Epithelial cell of alveolus of lung (primary cell): ENCODE measurements around the gene TULP1. TPM values are rescaled to one million over a fixed set of nuclear protein-coding genes. Genes with fewer than 3 reads are reported as not detected.

Experiments used
- total RNA-seq: library from RNA; depleted of rRNA; stranded (reverse); fragments of >200 nt; gene quantifications from 2 replicates; pipeline ENCODE4 v1.2.1, GENCODE V29; 2015

Gene TULP1
- total RNA-seq: 0.24 TPM in 1 of 2 replicates, not detected in the other

GRCh38 chr6:35512740-35513139, at the start of gene TULP1:
Gene TULP1, minus strand, starts transcription at chr6:35512896. Its CDS starts 38 bp downstream, at chr6:35512858.

GRCh38 chr6:35496841-35497570, 15.7 kb downstream of the TULP1 start, which contains the start of gene TEAD3:
Gene TEAD3, minus strand, starts transcription at chr6:35497079.

GRCh38 chr6:35468181-35468979, 44.3 kb downstream of the TULP1 start, which contains the start of gene RPL10A:
Gene RPL10A, plus strand, starts transcription at chr6:35468401. Its CDS starts 34 bp downstream, at chr6:35468435.

GRCh38 chr6:35452183-35453090, 60.3 kb downstream of the TULP1 start, which contains the start of gene FANCE:
Gene FANCE, plus strand, starts transcription at chr6:35452338. Its CDS starts 208 bp downstream, at chr6:35452546.

Other genes with a start within 250 kb of the TULP1 start
- gene DEF6, start 215.1 kb downstream of the TULP1 start, total RNA-seq: 2.5 and 2.7 TPM in 2 replicates
- 17.3 and 21.2 TPM in 2 replicates for gene PPARD, start 170.3 kb downstream of the TULP1 start, total RNA-seq
- 4.6 and 9.4 TPM in 2 replicates for gene FANCE, start 60.6 kb downstream of the TULP1 start, total RNA-seq
- gene RPL10A, start 44.5 kb downstream of the TULP1 start, total RNA-seq: 2,141 and 2,306 TPM in 2 replicates
- gene TEAD3, start 15.8 kb downstream of the TULP1 start, total RNA-seq: 29.6 and 33.4 TPM in 2 replicates
- 94.8 and 143 TPM in 2 replicates for gene FKBP5, start 176.0 kb upstream of the TULP1 start, total RNA-seq
- gene ARMC12, start 224.1 kb upstream of the TULP1 start, total RNA-seq: 0.13 and 3.9 TPM in 2 replicates